HG02763 (cell line): Measurements from ENCODE around the gene SLC24A3.

Experiments used
- ATAC-seq: cut with Tn5 transposase; IDR thresholded peaks from one replicate; pipeline ENCODE4 v1.9.1; 2021; ENCODE audit warnings: mild to moderate bottlenecking, moderate library complexity; ENCODE audit not compliant: unreplicated experiment

Gene SLC24A3

GRCh38 chr20:19725814-19726525 lies 513.5 kb downstream of the SLC24A3 start:
- ATAC-seq: no peak

DNA sequence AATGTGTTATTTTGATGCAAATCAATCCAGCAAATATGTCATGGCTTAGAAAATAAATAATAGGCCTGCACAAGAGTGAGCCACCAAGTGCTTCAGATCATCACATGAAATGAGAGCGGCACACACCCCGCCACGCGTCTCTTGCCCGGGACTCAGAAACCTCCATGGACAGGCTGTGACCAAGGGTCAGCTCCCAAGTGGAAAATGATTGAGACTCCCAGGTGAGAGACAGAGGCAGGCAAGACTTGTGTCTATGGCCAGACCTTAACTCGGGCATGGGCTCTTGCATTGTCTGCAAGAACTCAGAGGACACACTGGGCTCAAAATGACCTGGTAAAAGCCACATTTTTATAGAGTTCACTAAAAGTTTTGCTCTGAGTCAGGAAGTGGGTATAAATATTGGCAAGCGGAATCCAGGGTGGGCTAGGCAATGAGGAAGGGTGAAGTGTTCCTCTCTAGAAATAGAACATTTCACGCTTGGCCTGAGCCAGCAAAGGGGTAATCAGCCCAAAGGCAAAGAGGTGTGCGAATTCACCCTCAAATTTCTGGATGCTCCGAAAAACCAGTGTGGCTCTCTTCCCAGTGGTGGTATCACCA lies 514.9 kb downstream of the SLC24A3 start:
- no peak for ATAC-seq

DNA sequence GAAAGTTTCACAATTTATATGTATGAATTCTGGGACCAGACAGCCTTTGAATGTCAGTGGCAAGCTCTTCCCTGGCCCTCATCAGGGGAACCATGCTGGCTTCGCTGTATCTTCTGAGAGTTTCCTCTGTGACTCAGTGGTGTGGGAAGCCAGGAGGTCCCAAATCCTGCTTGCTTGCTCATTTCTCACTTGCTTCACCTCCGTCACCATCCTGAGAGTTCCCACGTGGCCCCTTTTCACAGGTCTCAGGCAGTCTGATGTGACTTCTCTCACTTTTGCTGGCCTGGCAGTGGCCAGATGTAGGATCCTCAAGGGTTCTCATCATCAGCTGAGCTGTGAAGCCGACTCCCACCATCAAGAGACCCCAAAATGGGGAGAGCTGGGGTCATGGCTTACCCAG lies 517.2 kb downstream of the SLC24A3 start:
- ATAC-seq: no peak

DNA sequence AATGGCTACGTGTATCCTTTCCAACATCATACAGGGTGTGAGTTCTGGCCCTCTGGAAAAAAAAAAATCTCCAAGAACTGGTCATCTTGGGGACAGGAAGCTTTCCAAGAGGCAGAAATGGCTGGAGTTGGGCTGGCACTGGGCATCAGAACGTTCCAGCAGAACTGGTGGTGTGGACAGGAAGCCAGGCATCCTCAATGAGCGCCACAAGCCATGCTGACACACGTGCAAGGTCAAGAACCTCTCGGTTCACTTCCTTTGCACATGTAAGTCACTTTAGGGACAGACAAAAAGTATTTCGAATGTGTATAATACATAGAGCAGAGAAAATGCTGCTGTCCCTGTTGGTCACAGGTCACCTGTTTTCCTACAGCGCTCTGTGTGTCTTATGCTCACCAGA lies 518.3 kb downstream of the SLC24A3 start:
- no peak for ATAC-seq

DNA sequence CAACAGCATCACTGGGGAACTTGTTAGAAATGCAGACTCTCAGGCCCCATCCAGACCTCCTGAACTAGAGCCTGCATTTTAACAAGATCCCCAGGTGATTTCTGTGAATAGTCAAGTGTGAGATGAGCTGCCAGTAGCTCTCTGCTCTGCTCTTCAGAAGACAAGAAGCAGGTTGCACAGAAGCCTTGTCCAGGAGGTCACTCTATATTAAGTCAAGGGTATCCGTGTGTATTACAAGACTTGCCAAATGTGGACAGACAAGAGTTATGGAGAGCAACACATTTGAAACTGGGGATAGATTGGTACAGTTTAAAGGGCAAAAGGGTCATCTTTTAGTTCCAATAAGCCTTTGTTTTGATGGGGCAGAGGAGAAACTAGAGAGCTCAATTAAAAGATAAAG lies 522.4 kb downstream of the SLC24A3 start:
- no peak for ATAC-seq

DNA sequence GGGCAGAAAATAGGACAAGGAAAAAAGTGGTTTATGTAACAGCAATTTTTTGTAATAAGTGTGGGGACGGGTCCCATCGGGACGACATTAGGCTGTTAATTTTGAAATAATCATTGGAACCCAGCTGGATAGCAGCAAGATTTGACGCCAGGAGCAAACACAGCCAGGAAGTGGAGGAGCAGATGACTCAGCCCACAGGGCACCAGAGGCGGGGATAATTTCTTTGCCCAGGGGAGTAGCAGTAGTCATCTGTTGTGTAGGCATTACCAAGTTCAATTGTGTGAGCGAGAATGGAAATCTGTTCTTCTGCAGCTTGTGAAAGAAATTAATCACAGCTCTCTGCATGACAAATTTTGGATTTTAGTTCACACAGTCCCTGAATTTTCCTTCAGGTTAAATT lies 523.0 kb downstream of the SLC24A3 start:
- no peak for ATAC-seq

DNA sequence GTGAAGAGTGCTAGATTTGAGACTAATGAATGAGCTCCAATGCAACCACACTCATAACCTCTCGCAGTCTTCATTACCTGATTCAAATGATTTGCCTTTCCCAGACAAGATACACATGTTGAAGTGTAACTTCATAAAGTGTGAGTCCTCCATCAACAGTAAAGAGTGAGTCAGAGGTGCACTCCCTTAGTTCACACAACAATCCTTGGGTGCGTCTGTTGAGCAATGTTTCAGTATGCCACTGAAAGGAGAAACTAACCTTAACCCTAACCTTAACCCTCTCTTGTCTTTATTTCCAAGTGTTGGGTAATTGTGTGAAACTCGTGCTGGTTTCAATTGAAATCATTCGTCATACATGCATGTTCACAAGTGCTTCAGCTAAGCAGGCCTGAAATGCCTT lies 524.6 kb downstream of the SLC24A3 start:
- no peak for ATAC-seq

DNA sequence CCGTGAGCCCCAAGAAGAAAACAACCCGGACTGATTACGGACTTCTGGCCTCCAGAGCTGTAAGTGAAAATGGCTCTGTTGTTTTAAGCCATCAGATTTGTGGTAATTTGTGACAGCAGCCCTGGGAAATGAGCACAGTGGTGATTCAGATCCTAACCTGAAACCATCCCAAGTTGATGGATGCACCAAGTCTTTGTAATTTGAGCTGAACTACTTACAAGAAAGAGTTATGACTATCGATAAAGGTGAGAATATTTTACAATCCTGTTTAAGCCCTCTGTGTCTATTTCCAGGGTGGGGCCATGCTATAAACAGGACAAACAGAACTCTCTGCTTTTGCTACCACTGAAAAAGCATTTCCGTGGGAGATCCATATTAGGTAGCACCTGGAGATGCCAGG lies 526.5 kb downstream of the SLC24A3 start:
- ATAC-seq: no peak

GRCh38 chr20:19739351-19739750 lies 526.9 kb downstream of the SLC24A3 start:
- ATAC-seq: no peak

DNA sequence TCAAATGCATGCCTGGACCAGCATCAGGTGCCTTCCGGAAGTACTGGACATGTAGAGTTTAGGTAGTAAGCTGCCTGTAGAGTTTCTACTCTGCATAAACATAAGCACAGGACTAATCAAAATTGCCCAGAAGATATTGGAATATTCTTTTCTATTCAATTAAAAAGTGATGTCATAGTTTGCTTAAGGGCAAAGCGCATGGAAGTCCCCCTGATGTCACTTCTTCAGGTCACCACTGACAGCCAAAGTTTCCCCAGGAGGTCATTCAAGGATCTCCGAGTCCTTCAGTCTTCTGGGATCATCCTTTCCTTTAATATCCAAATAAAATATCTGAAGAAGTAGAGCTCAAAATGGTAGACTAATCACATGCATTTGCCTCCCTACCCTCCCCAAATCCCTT lies 528.1 kb downstream of the SLC24A3 start:
- no peak for ATAC-seq

- no peak for ATAC-seq
These were observed 529.5 kb downstream of the SLC24A3 start for GRCh38 chr20:19741924-19742323.

- ATAC-seq: no peak
These were observed 530.7 kb downstream of the SLC24A3 start for GRCh38 chr20:19742974-19743639.

DNA sequence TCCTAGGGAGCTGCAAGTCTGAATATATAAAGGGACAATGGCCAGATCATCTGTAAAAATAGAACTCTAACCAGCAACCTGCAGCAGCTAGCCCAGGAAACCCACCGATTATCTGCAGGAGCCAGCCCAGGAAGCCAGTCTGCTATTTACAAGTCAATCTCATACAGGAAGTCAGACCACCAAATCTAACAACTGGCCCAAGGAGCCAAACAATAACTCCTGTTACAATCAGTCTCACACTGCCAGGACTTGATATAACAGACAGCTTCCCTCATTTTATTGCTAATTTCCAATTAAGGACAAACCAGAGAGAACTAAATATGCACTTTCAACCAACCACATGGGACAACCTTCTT lies 531.2 kb downstream of the SLC24A3 start:
- ATAC-seq: no peak

DNA sequence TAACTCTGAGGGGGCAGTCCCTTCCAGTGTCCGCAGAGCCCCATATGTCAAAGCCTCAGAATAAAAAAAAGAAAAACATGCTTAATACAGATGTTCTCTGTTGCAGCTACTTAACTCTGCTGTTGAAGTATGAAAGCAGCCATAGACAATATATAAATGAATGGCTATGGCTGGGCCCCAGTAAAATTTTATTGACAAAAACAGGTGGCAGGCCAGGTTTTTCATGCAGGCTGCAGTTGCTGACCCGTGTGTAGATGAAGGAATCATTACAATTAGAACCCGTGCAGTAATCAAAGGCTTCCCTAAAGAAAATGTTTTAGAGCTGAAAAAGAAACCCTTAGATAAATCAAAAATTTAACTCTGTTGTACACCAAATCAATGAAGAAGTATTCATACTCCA lies 532.7 kb downstream of the SLC24A3 start:
- no peak for ATAC-seq

GRCh38 chr20:19745584-19745983 lies 533.1 kb downstream of the SLC24A3 start:
- no peak for ATAC-seq

DNA sequence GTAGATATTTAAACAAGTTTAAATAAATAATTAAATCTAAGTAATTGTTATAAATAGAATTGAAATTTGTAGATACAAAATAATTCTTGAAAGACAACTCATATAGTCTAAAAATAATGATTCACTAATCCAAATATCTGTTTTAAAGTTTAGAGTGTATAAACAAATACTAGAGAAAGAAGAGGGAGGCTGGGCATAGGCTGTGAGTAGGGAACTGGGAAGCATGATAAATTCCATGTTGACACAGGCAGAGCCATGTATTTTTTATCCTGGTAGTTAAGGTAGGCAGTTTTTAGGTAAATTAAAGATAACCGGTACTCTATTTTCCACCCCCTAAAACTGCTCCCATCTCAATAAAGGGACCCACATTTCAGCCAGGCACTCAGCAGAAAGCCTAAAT lies 534.0 kb downstream of the SLC24A3 start:
- ATAC-seq: no peak

DNA sequence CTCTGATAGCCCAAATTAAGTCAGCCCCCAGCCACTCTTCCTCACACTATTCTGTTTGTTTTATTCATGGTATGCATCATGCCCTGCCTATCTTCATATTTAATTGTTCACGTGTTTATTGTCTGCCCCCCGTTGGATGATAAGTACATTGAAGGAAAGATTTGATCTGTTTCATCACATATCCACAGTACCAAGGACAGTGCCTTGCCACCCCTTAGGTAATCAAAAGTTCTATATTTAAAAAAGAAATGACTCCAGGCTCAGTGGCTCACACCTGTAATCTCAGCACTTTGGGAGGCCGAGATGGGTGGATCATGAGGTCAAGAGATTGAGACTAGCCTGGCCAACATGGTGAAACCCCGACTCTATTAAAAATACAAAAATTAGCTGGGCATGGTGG lies 535.5 kb downstream of the SLC24A3 start:
- no peak for ATAC-seq

DNA sequence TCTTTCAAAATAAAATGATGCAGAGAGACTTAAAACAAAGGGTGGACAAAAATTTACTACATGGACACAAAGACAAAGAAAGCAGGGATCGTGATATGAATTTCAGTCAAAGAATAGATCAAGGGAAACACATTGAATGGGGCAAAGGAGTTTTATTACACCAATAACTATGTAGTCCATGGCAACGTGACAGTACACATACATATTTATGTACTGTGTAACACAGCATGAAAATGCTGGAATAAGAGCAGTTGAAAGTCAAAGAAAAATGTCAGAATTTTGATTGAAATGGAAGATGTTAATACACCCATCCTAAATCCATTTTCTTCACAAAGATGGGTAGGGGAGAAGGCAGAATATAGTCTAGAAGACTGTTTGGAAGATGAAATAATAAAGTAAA lies 536.2 kb downstream of the SLC24A3 start:
- no peak for ATAC-seq

DNA sequence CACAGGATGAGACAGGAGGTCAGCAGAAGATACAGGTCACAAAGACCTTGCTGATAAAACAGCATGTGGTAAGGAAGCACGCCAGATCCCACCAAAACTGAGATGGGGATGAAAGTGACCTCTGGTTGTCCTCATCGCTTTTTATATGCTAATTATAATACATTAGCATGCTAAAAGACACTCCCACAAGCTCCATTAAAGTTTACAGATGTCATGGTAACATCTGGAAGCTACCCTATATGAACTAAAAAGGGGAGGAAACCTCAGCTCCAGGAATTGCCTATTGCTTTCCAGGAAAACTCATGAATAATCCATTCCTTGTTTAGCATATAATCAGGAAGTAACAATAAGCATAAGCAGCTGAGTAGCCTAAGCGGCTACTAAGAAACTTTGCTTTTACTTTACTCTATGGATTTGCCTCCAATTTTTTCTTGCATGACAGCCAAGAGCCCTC lies 537.2 kb downstream of the SLC24A3 start:
- no peak for ATAC-seq

- no peak for ATAC-seq
These were observed 537.7 kb downstream of the SLC24A3 start for GRCh38 chr20:19750101-19750606.

GRCh38 chr20:19750907-19751636 lies 538.6 kb downstream of the SLC24A3 start:
- no peak for ATAC-seq
